ENCODE data around the gene SNX33.
"Not testable (repeated sequence)": the region's sequence is repeated elsewhere in the genome, so short reads cannot be mapped to it uniquely, and the experiment has no call there.

The SNX33 gene

GRCh38 chr15:75684648-75685047 is 36.9 kb downstream of the SNX33 start:
- no peak for DNase-seq

GRCh38 chr15:75685195-75685594 is 37.5 kb downstream of the SNX33 start:
- no peak for DNase-seq

- DNase-seq = peak; percentile 78
Observed at GRCh38 chr15:75686212-75686642, 38.5 kb downstream of the SNX33 start.

GRCh38 chr15:75687486-75688277 is 40.0 kb downstream of the SNX33 start:
- no peak for DNase-seq

GRCh38 chr15:75688278-75688557 is 40.5 kb downstream of the SNX33 start:
- DNase-seq = no peak

- no peak for DNase-seq
Observed at GRCh38 chr15:75688831-75689230, 41.1 kb downstream of the SNX33 start.

- not testable (repeated sequence) for DNase-seq
Observed at GRCh38 chr15:75689429-75689828, 41.7 kb downstream of the SNX33 start.

- DNase-seq = not testable (repeated sequence)
Observed at GRCh38 chr15:75692311-75692710, 44.6 kb downstream of the SNX33 start.

GRCh38 chr15:75693028-75693427 is 45.3 kb downstream of the SNX33 start:
- DNase-seq = not testable (repeated sequence)

- DNase-seq = no peak
Observed at GRCh38 chr15:75693501-75694240, 46.0 kb downstream of the SNX33 start.

- no peak for DNase-seq
Observed at GRCh38 chr15:75694241-75695182, 46.8 kb downstream of the SNX33 start.

GRCh38 chr15:75695220-75695619 is 47.5 kb downstream of the SNX33 start:
- no peak for DNase-seq

GRCh38 chr15:75695634-75696310 is 48.1 kb downstream of the SNX33 start:
- DNase-seq = no peak

GRCh38 chr15:75696311-75696720 is 48.6 kb downstream of the SNX33 start:
- DNase-seq = no peak

- no peak for DNase-seq
Observed at GRCh38 chr15:75696854-75697259, 49.1 kb downstream of the SNX33 start.

- DNase-seq = no peak
Observed at GRCh38 chr15:75697523-75697922, 49.8 kb downstream of the SNX33 start.

- not testable (repeated sequence) for DNase-seq
Observed at GRCh38 chr15:75697974-75698747, 50.4 kb downstream of the SNX33 start.

GRCh38 chr15:75699517-75699916 is 51.8 kb downstream of the SNX33 start:
- not testable (repeated sequence) for DNase-seq

- DNase-seq = not testable (repeated sequence)
Observed at GRCh38 chr15:75699961-75700874, 52.5 kb downstream of the SNX33 start.

All from stimulated activated CD4-positive, alpha-beta T cell treated with anti-CD3 and anti-CD28 coated beads, Interleukin-4, amount 100 ng/mL, for 1 hour (primary cell).